T-helper 2 cell treated with Interferon-gamma antibody and Interleukin-4, amounts not matched to agents 100 ng/mL and 5 ng/mL, for 36 hours (primary cell): ENCODE results near the gene XIRP2. TPM values are rescaled to one million over a fixed set of nuclear protein-coding genes. Genes with fewer than 3 reads are reported as not detected.

Source experiments
- intact Hi-C: fragments of 100-400 bp; cut with micrococcal nuclease; formaldehyde crosslinking; loops from one replicate; pipeline ENCODE4 v1.15.1; 2023
- total RNA-seq: library from RNA; stranded (reverse); gene quantifications from 2 replicates; pipeline ENCODE4 v1.2.3, GENCODE V29; 2022

The XIRP2 gene
- total RNA-seq = not detected in 2 replicates

GRCh38 chr2:166888180-166888579, at the start of gene XIRP2:
Gene XIRP2, plus strand, starts transcription at chr2:166888480. Its CDS starts 15,003 bp downstream, at chr2:166903483.
- intact Hi-C loops = no loop called here

- intact Hi-C loops = no loop called here
Observed at GRCh38 chr2:166841152-166841551, 47.1 kb upstream of the XIRP2 start.

- intact Hi-C loops = no loop called here
Observed at GRCh38 chr2:166841679-166842078, 46.6 kb upstream of the XIRP2 start.

GRCh38 chr2:166844111-166844510, 44.2 kb upstream of the XIRP2 start:
- intact Hi-C loops = no loop called here

GRCh38 chr2:166862468-166863132, 25.7 kb upstream of the XIRP2 start:
- intact Hi-C loops = no loop called here

GRCh38 chr2:166867874-166868514, 20.3 kb upstream of the XIRP2 start:
- intact Hi-C loops = no loop called here

GRCh38 chr2:166870346-166870745, 17.9 kb upstream of the XIRP2 start:
- intact Hi-C loops = no loop called here

GRCh38 chr2:166881177-166881576, 7.1 kb upstream of the XIRP2 start:
- intact Hi-C loops = no loop called here

- intact Hi-C loops = no loop called here
Observed at GRCh38 chr2:166882851-166883250, 5.4 kb upstream of the XIRP2 start.

- intact Hi-C loops = no loop called here
Observed at GRCh38 chr2:166891727-166892126, 3.4 kb downstream of the XIRP2 start.

- intact Hi-C loops = no loop called here
Observed at GRCh38 chr2:166892397-166892796, 4.1 kb downstream of the XIRP2 start.

GRCh38 chr2:166895243-166895642, 7.0 kb downstream of the XIRP2 start:
- intact Hi-C loops = no loop called here

GRCh38 chr2:166897666-166898065, 9.4 kb downstream of the XIRP2 start:
- intact Hi-C loops = no loop called here

- intact Hi-C loops = no loop called here
Observed at GRCh38 chr2:166899676-166900075, 11.4 kb downstream of the XIRP2 start.

GRCh38 chr2:166900700-166901099, 12.4 kb downstream of the XIRP2 start:
- intact Hi-C loops = no loop called here

GRCh38 chr2:166901336-166901735, 13.1 kb downstream of the XIRP2 start:
- intact Hi-C loops = no loop called here

GRCh38 chr2:166916987-166917386, 28.7 kb downstream of the XIRP2 start:
- intact Hi-C loops = no loop called here

GRCh38 chr2:166917415-166917814, 29.1 kb downstream of the XIRP2 start:
- intact Hi-C loops = no loop called here

GRCh38 chr2:166921261-166921896, 33.1 kb downstream of the XIRP2 start:
- intact Hi-C loops = no loop called here

- intact Hi-C loops = no loop called here
Observed at GRCh38 chr2:166924967-166925366, 36.7 kb downstream of the XIRP2 start.

GRCh38 chr2:166926657-166927056, 38.4 kb downstream of the XIRP2 start:
- intact Hi-C loops = no loop called here

- intact Hi-C loops = no loop called here
Observed at GRCh38 chr2:166932032-166932431, 43.8 kb downstream of the XIRP2 start.

GRCh38 chr2:166934817-166935216, 46.5 kb downstream of the XIRP2 start:
- intact Hi-C loops = no loop called here
